Measurements from ENCODE around the gene LINGO1. TPM values are rescaled to one million over a fixed set of nuclear protein-coding genes. Genes with fewer than 3 reads are reported as not detected.

LINGO1 gene
- total and polyA plus RNA-seq, 4 donors: 0.50 to 1.6 (median 0.75) TPM; not detected in 1

DNA sequence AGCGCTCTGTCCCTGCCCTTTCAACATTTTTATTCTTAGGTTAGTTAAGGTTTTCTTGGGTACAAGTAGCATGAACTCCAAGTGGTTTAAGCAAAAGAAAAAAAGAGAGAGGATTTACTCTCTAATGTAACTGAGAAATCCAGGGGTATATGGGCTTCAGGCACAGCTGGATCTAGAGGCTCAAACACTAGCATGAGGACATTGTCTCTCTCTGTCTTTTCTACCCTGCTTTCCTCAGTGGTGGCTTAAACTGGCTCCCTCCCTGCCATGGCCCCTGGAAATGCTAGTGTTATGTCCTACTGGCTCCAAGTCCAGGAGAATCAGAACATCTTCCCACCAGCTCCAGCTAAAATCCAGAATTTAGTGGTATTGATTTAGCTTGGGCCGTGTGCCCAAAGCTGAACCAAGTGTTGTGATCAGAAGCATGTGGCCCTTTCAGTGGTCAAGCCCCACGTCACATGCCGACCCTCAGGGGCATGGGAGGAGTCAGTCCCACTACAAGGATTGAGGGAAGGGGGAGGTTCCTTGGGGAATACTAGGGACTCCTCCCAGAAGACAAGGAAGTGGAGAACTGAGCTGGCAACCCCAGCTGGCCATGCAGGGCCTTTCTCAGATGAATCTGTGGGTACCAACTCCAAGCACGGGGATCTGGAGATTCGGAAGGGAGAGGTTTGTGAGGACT lies 58.0 kb downstream of the LINGO1 start:
- Histone ChIP-seq H3K4me1 (ENCODE audit: control insufficient read depth in 4 of 4, insufficient read depth in 4 of 4, low read length in 3 of 4) (peaks cover 0 to 2% (median 1%) of the 10 kb centered on the region in 4 donors), H3K9ac (ENCODE audit: low read depth in 1 of 2, low read length in 2 of 2) (no peak overlapping the region), H3K36me3 (ENCODE audit: control insufficient read depth in 4 of 4, insufficient read depth in 3 of 4, low read depth in 1 of 4, low read length in 3 of 4) (no peaks in the 10 kb centered on the region), H3K27me3 (ENCODE audit: control insufficient read depth in 4 of 4, insufficient read depth in 4 of 4, low read length in 3 of 4) (no peaks in the 10 kb centered on the region), H3K4me3 (ENCODE audit: low read depth in 1 of 3, low read length in 3 of 3) (no peak overlapping the region), H3K27ac (ENCODE audit: low read depth in 1 of 2, low read length in 2 of 2) (no peak overlapping the region), H3K9me3 (ENCODE audit: control insufficient read depth in 4 of 4, low read length in 3 of 4) (no peaks in the 10 kb centered on the region)
- WGBS: 83% methylated on average over 6 of the region's 6 CpGs
- TF ChIP-seq NR2F2 (IDR thresholded peaks at IDR 0.05) (no peak), YY1 (IDR thresholded peaks at IDR 0.05) (no peak), TAF1 (conservative IDR thresholded peaks at IDR 0.05) (no peak), FOXA2 (IDR thresholded peaks at IDR 0.05) (no peak), HNF4G (IDR thresholded peaks at IDR 0.05) (no peak)
- TF ChIP-seq, protein P1, sequence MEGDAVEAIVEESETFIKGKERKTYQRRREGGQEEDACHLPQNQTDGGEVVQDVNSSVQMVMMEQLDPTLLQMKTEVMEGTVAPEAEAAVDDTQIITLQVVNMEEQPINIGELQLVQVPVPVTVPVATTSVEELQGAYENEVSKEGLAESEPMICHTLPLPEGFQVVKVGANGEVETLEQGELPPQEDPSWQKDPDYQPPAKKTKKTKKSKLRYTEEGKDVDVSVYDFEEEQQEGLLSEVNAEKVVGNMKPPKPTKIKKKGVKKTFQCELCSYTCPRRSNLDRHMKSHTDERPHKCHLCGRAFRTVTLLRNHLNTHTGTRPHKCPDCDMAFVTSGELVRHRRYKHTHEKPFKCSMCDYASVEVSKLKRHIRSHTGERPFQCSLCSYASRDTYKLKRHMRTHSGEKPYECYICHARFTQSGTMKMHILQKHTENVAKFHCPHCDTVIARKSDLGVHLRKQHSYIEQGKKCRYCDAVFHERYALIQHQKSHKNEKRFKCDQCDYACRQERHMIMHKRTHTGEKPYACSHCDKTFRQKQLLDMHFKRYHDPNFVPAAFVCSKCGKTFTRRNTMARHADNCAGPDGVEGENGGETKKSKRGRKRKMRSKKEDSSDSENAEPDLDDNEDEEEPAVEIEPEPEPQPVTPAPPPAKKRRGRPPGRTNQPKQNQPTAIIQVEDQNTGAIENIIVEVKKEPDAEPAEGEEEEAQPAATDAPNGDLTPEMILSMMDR (IDR thresholded peaks at IDR 0.05; ENCODE audit: low read depth, low read length, missing input control): no peak
- DNase-seq (ENCODE audit: low spot score): no peak

DNA sequence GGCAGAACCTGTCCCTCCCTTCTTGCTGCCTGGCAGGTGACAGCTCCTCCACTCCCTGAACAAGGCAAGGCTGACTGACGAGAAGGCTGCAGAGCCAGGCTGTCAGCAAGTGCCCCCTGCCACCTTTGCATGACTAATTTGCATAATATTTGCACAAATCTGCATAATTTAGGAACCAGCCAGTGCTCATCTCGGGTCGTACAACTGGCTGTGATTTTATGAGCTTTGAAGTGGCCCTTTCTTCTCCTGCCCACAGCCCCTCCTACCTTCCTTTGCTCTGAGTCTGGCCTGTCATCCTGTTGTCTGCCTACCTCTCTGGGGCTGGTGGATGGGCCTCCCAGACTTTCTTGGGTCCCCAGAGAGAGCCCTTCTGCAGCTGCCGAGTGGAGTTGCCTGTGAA lies 58.9 kb downstream of the LINGO1 start:
- Histone ChIP-seq H3K27me3 (ENCODE audit: control insufficient read depth in 4 of 4, insufficient read depth in 4 of 4, low read length in 3 of 4) (no peaks in the 10 kb centered on the region), H3K9ac (ENCODE audit: low read depth in 1 of 2, low read length in 2 of 2) (no peak overlapping the region), H3K9me3 (ENCODE audit: control insufficient read depth in 4 of 4, low read length in 3 of 4) (no peaks in the 10 kb centered on the region), H3K4me3 (ENCODE audit: low read depth in 1 of 3, low read length in 3 of 3) (no peak overlapping the region), H3K36me3 (ENCODE audit: control insufficient read depth in 4 of 4, insufficient read depth in 3 of 4, low read depth in 1 of 4, low read length in 3 of 4) (no peaks in the 10 kb centered on the region), H3K27ac (ENCODE audit: low read depth in 1 of 2, low read length in 2 of 2) (no peak overlapping the region), H3K4me1 (ENCODE audit: control insufficient read depth in 4 of 4, insufficient read depth in 4 of 4, low read length in 3 of 4) (peaks cover 0 to 10% (median 9%) of the 10 kb centered on the region in 4 donors)
- DNase-seq (ENCODE audit: low spot score): no peak
- 87% methylated on average over 4 of the region's 4 CpGs for WGBS
- TF ChIP-seq SP1 (IDR thresholded peaks at IDR 0.05) (no peak), HNF4G (IDR thresholded peaks at IDR 0.05) (no peak), FOXA1 (IDR thresholded peaks at IDR 0.05) (no peak), TAF1 (conservative IDR thresholded peaks at IDR 0.05) (no peak), HNF4A (conservative IDR thresholded peaks at IDR 0.05) (no peak), GABPA (IDR thresholded peaks at IDR 0.05 in 1 of 2, conservative IDR thresholded peaks at IDR 0.05 in 1 of 2) (no peak), NR2F2 (IDR thresholded peaks at IDR 0.05) (no peak), YY1 (IDR thresholded peaks at IDR 0.05) (no peak), RXRA (IDR thresholded peaks at IDR 0.05) (no peak), JUND (IDR thresholded peaks at IDR 0.05) (no peak), RAD21 (IDR thresholded peaks at IDR 0.05) (no peak), EGR1 (IDR thresholded peaks at IDR 0.05; ENCODE audit: low read depth in 2 of 2) (no peak), FOXA2 (IDR thresholded peaks at IDR 0.05) (no peak)
- TF ChIP-seq, protein P2, sequence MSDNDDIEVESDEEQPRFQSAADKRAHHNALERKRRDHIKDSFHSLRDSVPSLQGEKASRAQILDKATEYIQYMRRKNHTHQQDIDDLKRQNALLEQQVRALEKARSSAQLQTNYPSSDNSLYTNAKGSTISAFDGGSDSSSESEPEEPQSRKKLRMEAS (IDR thresholded peaks at IDR 0.05): no peak
- TF ChIP-seq, protein P3, sequence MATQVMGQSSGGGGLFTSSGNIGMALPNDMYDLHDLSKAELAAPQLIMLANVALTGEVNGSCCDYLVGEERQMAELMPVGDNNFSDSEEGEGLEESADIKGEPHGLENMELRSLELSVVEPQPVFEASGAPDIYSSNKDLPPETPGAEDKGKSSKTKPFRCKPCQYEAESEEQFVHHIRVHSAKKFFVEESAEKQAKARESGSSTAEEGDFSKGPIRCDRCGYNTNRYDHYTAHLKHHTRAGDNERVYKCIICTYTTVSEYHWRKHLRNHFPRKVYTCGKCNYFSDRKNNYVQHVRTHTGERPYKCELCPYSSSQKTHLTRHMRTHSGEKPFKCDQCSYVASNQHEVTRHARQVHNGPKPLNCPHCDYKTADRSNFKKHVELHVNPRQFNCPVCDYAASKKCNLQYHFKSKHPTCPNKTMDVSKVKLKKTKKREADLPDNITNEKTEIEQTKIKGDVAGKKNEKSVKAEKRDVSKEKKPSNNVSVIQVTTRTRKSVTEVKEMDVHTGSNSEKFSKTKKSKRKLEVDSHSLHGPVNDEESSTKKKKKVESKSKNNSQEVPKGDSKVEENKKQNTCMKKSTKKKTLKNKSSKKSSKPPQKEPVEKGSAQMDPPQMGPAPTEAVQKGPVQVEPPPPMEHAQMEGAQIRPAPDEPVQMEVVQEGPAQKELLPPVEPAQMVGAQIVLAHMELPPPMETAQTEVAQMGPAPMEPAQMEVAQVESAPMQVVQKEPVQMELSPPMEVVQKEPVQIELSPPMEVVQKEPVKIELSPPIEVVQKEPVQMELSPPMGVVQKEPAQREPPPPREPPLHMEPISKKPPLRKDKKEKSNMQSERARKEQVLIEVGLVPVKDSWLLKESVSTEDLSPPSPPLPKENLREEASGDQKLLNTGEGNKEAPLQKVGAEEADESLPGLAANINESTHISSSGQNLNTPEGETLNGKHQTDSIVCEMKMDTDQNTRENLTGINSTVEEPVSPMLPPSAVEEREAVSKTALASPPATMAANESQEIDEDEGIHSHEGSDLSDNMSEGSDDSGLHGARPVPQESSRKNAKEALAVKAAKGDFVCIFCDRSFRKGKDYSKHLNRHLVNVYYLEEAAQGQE (IDR thresholded peaks at IDR 0.05): no peak
- TF ChIP-seq, protein P4, sequence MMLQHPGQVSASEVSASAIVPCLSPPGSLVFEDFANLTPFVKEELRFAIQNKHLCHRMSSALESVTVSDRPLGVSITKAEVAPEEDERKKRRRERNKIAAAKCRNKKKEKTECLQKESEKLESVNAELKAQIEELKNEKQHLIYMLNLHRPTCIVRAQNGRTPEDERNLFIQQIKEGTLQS (IDR thresholded peaks at IDR 0.05): no peak
- TF ChIP-seq, protein P5, sequence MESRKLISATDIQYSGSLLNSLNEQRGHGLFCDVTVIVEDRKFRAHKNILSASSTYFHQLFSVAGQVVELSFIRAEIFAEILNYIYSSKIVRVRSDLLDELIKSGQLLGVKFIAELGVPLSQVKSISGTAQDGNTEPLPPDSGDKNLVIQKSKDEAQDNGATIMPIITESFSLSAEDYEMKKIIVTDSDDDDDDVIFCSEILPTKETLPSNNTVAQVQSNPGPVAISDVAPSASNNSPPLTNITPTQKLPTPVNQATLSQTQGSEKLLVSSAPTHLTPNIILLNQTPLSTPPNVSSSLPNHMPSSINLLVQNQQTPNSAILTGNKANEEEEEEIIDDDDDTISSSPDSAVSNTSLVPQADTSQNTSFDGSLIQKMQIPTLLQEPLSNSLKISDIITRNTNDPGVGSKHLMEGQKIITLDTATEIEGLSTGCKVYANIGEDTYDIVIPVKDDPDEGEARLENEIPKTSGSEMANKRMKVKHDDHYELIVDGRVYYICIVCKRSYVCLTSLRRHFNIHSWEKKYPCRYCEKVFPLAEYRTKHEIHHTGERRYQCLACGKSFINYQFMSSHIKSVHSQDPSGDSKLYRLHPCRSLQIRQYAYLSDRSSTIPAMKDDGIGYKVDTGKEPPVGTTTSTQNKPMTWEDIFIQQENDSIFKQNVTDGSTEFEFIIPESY (IDR thresholded peaks at IDR 0.05): no peak
- TF ChIP-seq, protein P1 (IDR thresholded peaks at IDR 0.05; ENCODE audit: low read depth, low read length, missing input control): no peak

All from liver (tissue), 9 donors.